Astrocyte of the cerebellum (primary cell): ENCODE data around the gene TNFRSF6B.

Source experiments
- DNase-seq: peaks from one replicate; pipeline ENCODE4 v3.0.0-alpha.2; 2011; ENCODE audit warnings: low read depth
- H3K4me3 ChIP-seq: 2 replicates; pipeline ENCODE4 v1.5.1; 2011; ENCODE audit warnings: mild to moderate bottlenecking, low read depth, low read length, moderate library complexity
- CTCF ChIP-seq: IDR thresholded peaks from 2 replicates; pipeline ENCODE4 v1.5.1; 2012; ENCODE audit warnings: low read length, low read depth, moderate library complexity, mild to moderate bottlenecking; ENCODE audit errors: missing control alignments
- in situ Hi-C: cut with HindIII; loops from 2 replicates; pipeline ENCODE4 v1.10.0; 2017; ENCODE audit warnings: low sequenced_read_pairs

TNFRSF6B gene

GRCh38 chr20:63700199-63701050, 4.0 kb downstream of the TNFRSF6B start:
- DNase-seq, result no peak
- TF ChIP-seq CTCF, result no peak
- in situ Hi-C loops, result no loop called here
- H3K4me3 ChIP-seq, result no peak overlapping the region

- TF ChIP-seq CTCF, result no peak
- in situ Hi-C loops, result no loop called here
- no peak overlapping the region for H3K4me3 ChIP-seq
- DNase-seq, result no peak
These were observed 4.5 kb downstream of the TNFRSF6B start for GRCh38 chr20:63701051-63701328.

GRCh38 chr20:63701329-63702035, 5.0 kb downstream of the TNFRSF6B start:
- H3K4me3 ChIP-seq, result no peak overlapping the region
- in situ Hi-C loops, result no loop called here
- no peak for DNase-seq
- no peak for TF ChIP-seq CTCF

GRCh38 chr20:63702036-63702665, 5.7 kb downstream of the TNFRSF6B start:
- in situ Hi-C loops, result no loop called here
- DNase-seq, result no peak
- TF ChIP-seq CTCF, result no peak
- H3K4me3 ChIP-seq, result no peak overlapping the region

- H3K4me3 ChIP-seq, result no peak overlapping the region
- in situ Hi-C loops, result no loop called here
- TF ChIP-seq CTCF, result no peak
- DNase-seq, result no peak
These were observed 6.5 kb downstream of the TNFRSF6B start for GRCh38 chr20:63702751-63703470.

- no peak for TF ChIP-seq CTCF
- H3K4me3 ChIP-seq, result no peak overlapping the region
- in situ Hi-C loops, result no loop called here
- no peak for DNase-seq
These were observed 7.1 kb downstream of the TNFRSF6B start for GRCh38 chr20:63703471-63703975.
